HL-60/S4 (cell line): ENCODE data around the gene PTRHD1.

Experiments
- in situ Hi-C: fragments of 300-500 bp; cut with MboI; formaldehyde crosslinking; loops from 2 replicates; pipeline ENCODE4 v1.14.3; 2022; ENCODE audit warnings: low sequenced_read_pairs

Gene PTRHD1

GRCh38 chr2:24830786-24831185, 37.6 kb upstream of the PTRHD1 start:
- in situ Hi-C loops = no loop called here

- in situ Hi-C loops = no loop called here
Measured at GRCh38 chr2:24830351-24830750, 37.2 kb upstream of the PTRHD1 start.

GRCh38 chr2:24828238-24828996, 35.2 kb upstream of the PTRHD1 start:
- in situ Hi-C loops = loop anchor here (10.0 kb wide), 2 partner anchors 214 to 414 kb away; no protein-coding TSS in a partner anchor

- in situ Hi-C loops = loop anchor here (10.0 kb wide), 2 partner anchors 213 to 413 kb away; no protein-coding TSS in a partner anchor
Measured at GRCh38 chr2:24827321-24828237, 34.4 kb upstream of the PTRHD1 start.

- in situ Hi-C loops = loop anchor here (10.0 kb wide), 2 partner anchors 212 to 412 kb away; no protein-coding TSS in a partner anchor
Measured at GRCh38 chr2:24826773-24827145, 33.6 kb upstream of the PTRHD1 start.

- in situ Hi-C loops = loop anchor here (10.0 kb wide), 2 partner anchors 211 to 411 kb away; no protein-coding TSS in a partner anchor
Measured at GRCh38 chr2:24825883-24826772, 32.9 kb upstream of the PTRHD1 start.

- in situ Hi-C loops = loop anchor here (10.0 kb wide), 2 partner anchors 210 to 410 kb away; no protein-coding TSS in a partner anchor
Measured at GRCh38 chr2:24824966-24825882, 32.0 kb upstream of the PTRHD1 start.

GRCh38 chr2:24824071-24824588, 30.9 kb upstream of the PTRHD1 start:
- in situ Hi-C loops = loop anchor here (10.0 kb wide), 2 partner anchors 209 to 409 kb away; no protein-coding TSS in a partner anchor

- in situ Hi-C loops = loop anchor here (10.0 kb wide), 2 partner anchors 207 to 407 kb away; no protein-coding TSS in a partner anchor
Measured at GRCh38 chr2:24822049-24822706, 29.0 kb upstream of the PTRHD1 start.

GRCh38 chr2:24821433-24821891, 28.3 kb upstream of the PTRHD1 start:
- in situ Hi-C loops = loop anchor here (10.0 kb wide), 2 partner anchors 207 to 407 kb away; no protein-coding TSS in a partner anchor

- in situ Hi-C loops = loop anchor here (10.0 kb wide), 2 partner anchors 206 to 406 kb away; no protein-coding TSS in a partner anchor
Measured at GRCh38 chr2:24820598-24821432, 27.6 kb upstream of the PTRHD1 start.

GRCh38 chr2:24820175-24820513, 27.0 kb upstream of the PTRHD1 start:
- in situ Hi-C loops = loop anchor here (10.0 kb wide), 2 partner anchors 205 to 405 kb away; no protein-coding TSS in a partner anchor

- in situ Hi-C loops = loop anchor here (10.0 kb wide), 2 partner anchors 205 to 405 kb away; no protein-coding TSS in a partner anchor
Measured at GRCh38 chr2:24819442-24820174, 26.4 kb upstream of the PTRHD1 start.

GRCh38 chr2:24818721-24819167, 25.6 kb upstream of the PTRHD1 start:
- in situ Hi-C loops = no loop called here

GRCh38 chr2:24816884-24817283, 23.7 kb upstream of the PTRHD1 start:
- in situ Hi-C loops = no loop called here

GRCh38 chr2:24816404-24816803, 23.2 kb upstream of the PTRHD1 start:
- in situ Hi-C loops = no loop called here

- in situ Hi-C loops = no loop called here
Measured at GRCh38 chr2:24815171-24815570, 22.0 kb upstream of the PTRHD1 start.
